BLaER1 treated with 17β-estradiol and CSF1 and Interleukin-3, amounts not matched to agents 10 nM and 100 nM (cell line): Measurements from ENCODE around the gene BBS2.

Source experiments
- H3K27ac ChIP-seq, 11 experiments: shearing (Covaris generic); formaldehyde crosslinking; 2 replicates each; pipeline ENCODE4 v1.8.1; 2022
- H3K27me3 ChIP-seq, 11 experiments: shearing (Covaris generic); formaldehyde crosslinking; 2 replicates each; pipeline ENCODE4 v1.8.1; 2022
- H3K36me3 ChIP-seq, 11 experiments: shearing (Covaris generic); formaldehyde crosslinking; 2 replicates each; pipeline ENCODE4 v1.8.1; 2022
- H3K4me1 ChIP-seq, 10 experiments: shearing (Covaris generic); formaldehyde crosslinking; 2 replicates each; pipeline ENCODE4 v1.8.1; 2022
- H3K4me2 ChIP-seq, 11 experiments: shearing (Covaris generic); formaldehyde crosslinking; 2 replicates each; pipeline ENCODE4 v1.8.1; 2022
- H3K4me3 ChIP-seq, 10 experiments: shearing (Covaris generic); formaldehyde crosslinking; 2 replicates each; pipeline ENCODE4 v1.8.1; 2022
- H3K9ac ChIP-seq, 11 experiments: shearing (Covaris generic); formaldehyde crosslinking; 2 replicates each; pipeline ENCODE4 v1.8.1; 2022
- H3K9me3 ChIP-seq, 11 experiments: shearing (Covaris generic); formaldehyde crosslinking; replicated peaks in 1 of 11; 2 replicates each; pipeline ENCODE4 v1.8.1; 2022
- H4K20me1 ChIP-seq, 11 experiments: shearing (Covaris generic); formaldehyde crosslinking; 2 replicates each; pipeline ENCODE4 v1.8.1; 2022
- Cebpa-rat ChIP-seq, 11 experiments: shearing (Covaris generic); IDR thresholded peaks; 2 replicates each; pipeline ENCODE4 v1.8.1; 2022

Gene BBS2

GRCh38 chr16:56438038-56438437 is 81.8 kb downstream of the BBS2 start:
- Histone ChIP-seq H3K4me3 (no peak overlapping the region), H3K9me3 (no peaks in the 10 kb centered on the region), H3K27ac (no peak overlapping the region), H4K20me1 (peaks cover 0 to 48% (median 8%) of the 10 kb centered on the region in 11 experiments; a peak in 11 of 22 replicates), H3K4me1 (0 out of 20 replicates have a peak, but pooled peaks cover 0 to 8% (median 0%) of the 10 kb centered on the region in 10 experiments), H3K27me3 (no peaks in the 10 kb centered on the region), H3K9ac (no peak overlapping the region), H3K4me2 (no peak overlapping the region), H3K36me3 (peaks cover 89 to 99% (median 96%) of the 10 kb centered on the region in 11 experiments)
- no peak for TF ChIP-seq Cebpa-rat (IDR thresholded peaks at IDR 0.05)

GRCh38 chr16:56436258-56436657 is 83.6 kb downstream of the BBS2 start:
- no peak for TF ChIP-seq Cebpa-rat (IDR thresholded peaks at IDR 0.05)
- peaks cover 90 to 99% (median 95%) of the 10 kb centered on the region in 11 experiments for H3K36me3 ChIP-seq
- no peak overlapping the region for H3K9ac ChIP-seq
- H3K9me3 ChIP-seq: no peaks in the 10 kb centered on the region
- H3K4me2 ChIP-seq: no peak overlapping the region
- H3K4me3 ChIP-seq: no peak overlapping the region
- peaks cover 0 to 19% (median 9%) of the 10 kb centered on the region in 10 experiments; a peak in 11 of 20 replicates for H3K4me1 ChIP-seq
- H3K27ac ChIP-seq: no peak overlapping the region
- peaks cover 0 to 44% (median 8%) of the 10 kb centered on the region in 11 experiments; a peak in 9 of 22 replicates for H4K20me1 ChIP-seq
- H3K27me3 ChIP-seq: no peaks in the 10 kb centered on the region
